ENCODE measurements around the gene PARD6A. TPM values are rescaled to one million over a fixed set of nuclear protein-coding genes. Genes with fewer than 3 reads are reported as not detected.

The PARD6A gene
- total RNA-seq, 1 donor from 2014 or later, result 3.4 TPM

DNA sequence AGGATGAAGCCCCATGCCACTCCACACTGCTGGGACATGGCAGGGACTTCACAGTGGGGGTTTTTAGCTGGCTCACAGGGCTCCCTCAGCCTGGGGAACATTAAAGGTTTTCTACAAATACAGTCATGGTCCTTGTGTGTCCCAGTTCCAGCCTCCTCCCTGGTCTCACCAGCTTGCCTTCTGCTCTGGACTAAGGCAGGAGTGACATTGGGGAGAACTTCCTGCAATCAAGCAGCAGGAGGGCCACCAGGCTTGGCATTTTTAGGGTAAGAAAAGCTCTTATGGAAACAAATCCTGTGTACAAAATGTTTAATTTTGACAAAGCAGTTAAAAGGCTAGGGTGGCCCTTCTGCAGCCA, 1.9 kb downstream of the PARD6A start:
- intact Hi-C loops (cut with micrococcal nuclease), result no loop called here
- no peak for TF ChIP-seq CTCF (IDR thresholded peaks at IDR 0.05; ENCODE audit: borderline replicate concordance)
- H3K4me1 ChIP-seq, result peaks cover 53% of the 10 kb centered on the region
- H3K27ac ChIP-seq (replicated peaks), result no peak overlapping the region
- DNase-seq, result no peak
- H3K4me3 ChIP-seq, result no peak overlapping the region
- no peaks in the 10 kb centered on the region for H3K27me3 ChIP-seq (ENCODE audit: low read depth)
- no peaks in the 10 kb centered on the region for H3K9me3 ChIP-seq (replicated peaks)
- H3K36me3 ChIP-seq, result peaks cover 13% of the 10 kb centered on the region

DNA sequence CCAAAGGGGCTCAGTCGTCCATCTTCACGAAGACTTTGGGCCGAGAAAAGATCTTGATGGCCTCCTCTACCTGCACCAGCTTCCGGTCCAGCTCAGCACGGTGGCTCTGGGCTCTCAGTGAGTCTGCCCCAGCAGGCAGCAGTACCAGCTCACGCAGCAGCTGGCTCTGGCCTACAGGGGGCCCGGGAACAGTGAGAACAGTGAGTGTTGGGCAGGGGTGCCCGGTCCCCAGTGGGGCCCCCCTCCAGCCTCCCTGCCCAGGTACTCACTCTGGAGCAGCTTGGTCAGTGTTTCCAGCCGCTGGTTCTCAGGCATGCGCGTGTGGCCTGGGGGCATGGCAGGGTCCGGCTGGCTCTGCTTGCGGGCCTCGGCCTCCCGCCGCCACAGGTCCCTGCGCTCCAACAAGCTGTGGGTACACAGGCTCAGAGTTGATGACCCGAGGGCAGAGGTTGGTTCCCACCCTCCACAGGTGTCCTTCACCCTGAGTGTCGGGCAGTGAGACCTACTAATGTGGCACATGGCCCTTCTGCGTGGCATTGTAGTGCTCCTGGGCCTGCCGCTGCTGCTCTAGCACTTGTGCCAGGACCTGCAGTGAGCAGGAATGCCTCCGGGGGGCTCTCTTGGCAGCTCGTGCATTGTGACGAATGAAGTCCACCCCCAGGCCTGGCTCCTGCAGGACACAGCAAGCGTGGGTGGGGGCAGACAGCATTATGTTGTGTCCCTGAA, 2.6 kb downstream of the PARD6A start:
- H3K4me3 ChIP-seq, result no peak overlapping the region
- no peak for TF ChIP-seq CTCF (IDR thresholded peaks at IDR 0.05; ENCODE audit: borderline replicate concordance)
- H3K27ac ChIP-seq (replicated peaks), result no peak overlapping the region
- H3K27me3 ChIP-seq (ENCODE audit: low read depth), result no peaks in the 10 kb centered on the region
- peaks cover 13% of the 10 kb centered on the region for H3K36me3 ChIP-seq
- no peaks in the 10 kb centered on the region for H3K9me3 ChIP-seq (replicated peaks)
- intact Hi-C loops (cut with micrococcal nuclease), result no loop called here
- DNase-seq, result no peak
- H3K4me1 ChIP-seq, result peaks cover 60% of the 10 kb centered on the region

GRCh38 chr16:67663877-67664222, 3.1 kb downstream of the PARD6A start:
- intact Hi-C loops (cut with micrococcal nuclease), result no loop called here
- no peaks in the 10 kb centered on the region for H3K27me3 ChIP-seq (ENCODE audit: low read depth)
- H3K36me3 ChIP-seq, result peaks cover 13% of the 10 kb centered on the region
- no peaks in the 10 kb centered on the region for H3K9me3 ChIP-seq (replicated peaks)
- no peak for DNase-seq
- H3K4me3 ChIP-seq, result no peak overlapping the region
- H3K4me1 ChIP-seq, result peaks cover 57% of the 10 kb centered on the region
- no peak overlapping the region for H3K27ac ChIP-seq (replicated peaks)
- TF ChIP-seq CTCF (IDR thresholded peaks at IDR 0.05; ENCODE audit: borderline replicate concordance), result no peak

DNA sequence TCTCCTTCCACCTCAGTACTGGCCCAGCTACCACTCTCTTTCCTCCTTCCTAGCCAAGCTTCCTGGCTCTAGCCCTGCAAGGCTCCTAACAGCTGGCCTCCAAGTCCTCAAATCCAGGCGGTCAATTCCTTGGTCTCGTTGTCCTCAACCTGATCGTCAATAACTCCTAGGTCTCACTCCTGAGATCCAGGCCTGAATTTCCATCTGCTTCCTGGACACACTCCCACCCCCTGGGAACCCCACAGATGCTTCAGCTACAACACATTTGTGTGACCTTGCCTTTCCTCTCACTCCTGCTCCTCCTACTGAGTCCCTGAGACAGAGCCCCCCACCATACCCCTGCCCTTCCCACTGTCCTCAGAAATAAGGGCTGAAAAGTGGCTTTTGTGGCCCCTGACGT, 3.5 kb downstream of the PARD6A start:
- Histone ChIP-seq H3K4me3 (no peak overlapping the region), H3K9me3 (replicated peaks) (no peaks in the 10 kb centered on the region), H3K27me3 (ENCODE audit: low read depth) (no peaks in the 10 kb centered on the region), H3K4me1 (peaks cover 53% of the 10 kb centered on the region), H3K36me3 (peaks cover 13% of the 10 kb centered on the region), H3K27ac (replicated peaks) (no peak overlapping the region)
- TF ChIP-seq CTCF (IDR thresholded peaks at IDR 0.05; ENCODE audit: borderline replicate concordance), result no peak
- no peak for DNase-seq
- intact Hi-C loops (cut with micrococcal nuclease), result no loop called here

DNA sequence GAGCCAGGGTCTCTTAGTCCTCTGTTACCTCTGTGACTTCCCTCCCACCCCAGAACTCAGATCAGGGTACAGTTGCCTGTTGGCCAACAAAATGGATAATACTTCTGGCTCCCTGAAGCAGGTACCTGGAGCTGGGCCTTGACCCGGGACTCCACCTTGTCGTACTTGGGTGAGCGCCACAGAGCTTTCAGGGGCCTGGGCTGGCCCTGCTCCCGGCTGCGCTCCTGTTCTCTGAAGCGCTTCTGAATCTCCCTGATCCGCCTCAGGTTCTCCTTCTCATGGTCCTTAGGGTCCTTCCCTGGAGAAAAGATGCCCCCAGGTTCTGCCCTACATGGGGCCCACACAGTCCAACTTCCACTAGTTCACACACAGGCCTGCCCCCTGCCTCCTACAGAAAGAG, 4.1 kb downstream of the PARD6A start:
- H3K27me3 ChIP-seq (ENCODE audit: low read depth), result no peaks in the 10 kb centered on the region
- TF ChIP-seq CTCF (IDR thresholded peaks at IDR 0.05; ENCODE audit: borderline replicate concordance), result no peak
- no peak for DNase-seq
- H3K9me3 ChIP-seq (replicated peaks), result no peaks in the 10 kb centered on the region
- intact Hi-C loops (cut with micrococcal nuclease), result no loop called here
- peaks cover 13% of the 10 kb centered on the region for H3K36me3 ChIP-seq
- H3K4me1 ChIP-seq, result peaks cover 47% of the 10 kb centered on the region
- H3K4me3 ChIP-seq, result no peak overlapping the region
- H3K27ac ChIP-seq (replicated peaks), result no peak overlapping the region
